Prostate gland (tissue), 2 donors: ENCODE measurements around the gene HPS1. TPM values are rescaled to one million over a fixed set of nuclear protein-coding genes. Genes with fewer than 3 reads are reported as not detected.

ENCODE experiments used
- DNase-seq: peaks from one replicate; pipeline ENCODE4 v3.0.0-alpha.2; 2019; ENCODE audit warnings: low spot score
- H3K27ac ChIP-seq, 2 donors: fragments of 200-600 bp; sonication (generic); 2 replicates each; pipeline ENCODE4 v1.5.1; 2017 to 2019
- H3K27me3 ChIP-seq: fragments of 200-600 bp; sonication (generic); replicated peaks from 2 replicates; pipeline ENCODE4 v1.5.1; 2019; ENCODE audit not compliant: insufficient read depth
- H3K36me3 ChIP-seq, 2 donors: fragments of 200-600 bp; sonication (generic); 1 replicate in 1 of 2; 2 replicates in 1 of 2; pipeline versions ENCODE4 v1.5.1 to v1.8.1; 2017 to 2019
- H3K4me1 ChIP-seq: fragments of 200-600 bp; sonication (generic); replicated peaks from 2 replicates; pipeline ENCODE4 v1.5.1; 2019
- H3K4me3 ChIP-seq, 2 donors: fragments of 200-600 bp; sonication (generic); 2 replicates each; pipeline ENCODE4 v1.5.1; 2017 to 2019
- H3K9me3 ChIP-seq: fragments of 200-600 bp; sonication (generic); 2 replicates; pipeline ENCODE4 v1.5.1; 2017
- POLR2A ChIP-seq: fragments of 450-650 bp; IDR thresholded peaks from one replicate; pipeline ENCODE4 v1.6.1; 2016; ENCODE audit warnings: antibody characterized with exemption, mild to moderate bottlenecking
- POLR2AphosphoS5 ChIP-seq: sonication (generic); formaldehyde crosslinking; IDR thresholded peaks from one replicate; pipeline ENCODE4 v1.6.1; 2017; ENCODE audit warnings: antibody characterized with exemption
- WGBS: methylation state at CpG from one replicate; pipeline ENCODE4 v1.1.5; 2018; 5-methylcytosine and 5-hydroxymethylcytosine counted together
- intact Hi-C: fragments of 100-400 bp; cut with DNase I; formaldehyde crosslinking; loops from one replicate; pipeline ENCODE4 v1.14.2; 2022
- total RNA-seq, 2 donors: library from RNA; depleted of rRNA; stranded (reverse); fragments of >200 nt; gene quantifications; one replicate each; pipeline ENCODE4 v1.1.0, GENCODE V29; 2016
- TF ChIP-seq, protein P1 (sequence below), 4 experiments: fragments of 200-600 bp in 2 of 4; fragments of 450-650 bp in 2 of 4; sonication (generic) in 2 of 4; IDR thresholded peaks; 1 replicate in 3 of 4; 2 replicates in 1 of 4; pipeline ENCODE4 v1.5.1; 2016 to 2019; ENCODE audit warnings: antibody characterized with exemption in 4 of 4, mild to moderate bottlenecking in 2 of 4, moderate library complexity in 2 of 4

HPS1 gene
- total RNA-seq, 2 donors from 2014 or later: 59.9 to 93.6 TPM

DNA sequence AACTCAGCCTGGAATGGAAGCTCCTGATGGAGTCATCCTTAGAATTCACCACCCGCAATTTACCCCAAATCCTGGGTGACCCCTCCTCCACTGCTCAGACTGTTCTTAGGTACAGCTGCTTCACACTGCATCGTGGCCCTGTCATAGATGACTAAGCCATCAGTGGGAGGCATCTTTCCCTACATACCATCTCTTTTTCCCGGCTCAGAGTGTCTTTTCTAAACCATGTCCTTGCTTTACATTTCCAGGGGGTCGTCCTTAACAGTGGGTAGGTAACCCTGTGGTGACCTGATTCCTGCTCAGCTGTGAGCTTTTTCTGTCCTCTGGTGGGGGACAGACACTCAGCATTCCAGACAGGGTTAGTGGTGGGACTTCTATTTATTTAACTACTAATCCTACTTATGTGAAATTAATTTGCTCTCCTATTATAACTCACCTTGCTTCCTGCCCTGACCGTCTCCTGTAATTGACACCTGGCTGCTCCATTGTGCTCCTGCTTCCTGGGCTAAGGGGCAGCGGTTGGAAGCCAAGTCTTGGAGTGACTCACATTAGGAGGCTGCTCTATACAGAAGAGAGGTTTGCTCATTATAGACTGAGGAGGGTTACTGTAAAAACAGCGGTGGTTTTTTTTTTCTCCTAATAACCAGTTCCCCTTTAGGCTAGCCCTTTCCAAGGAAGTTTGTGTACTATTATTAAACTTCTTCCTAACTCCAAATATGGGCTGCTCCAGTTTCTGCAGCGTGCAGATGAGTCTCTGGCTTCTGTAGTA is 72.3 kb downstream of the HPS1 start:
- Histone ChIP-seq H3K9me3 (no peaks in the 10 kb centered on the region), H3K36me3 (no peaks in the 10 kb centered on the region), H3K4me3 (no peak overlapping the region), H3K4me1 (no peaks in the 10 kb centered on the region), H3K27ac (no peak overlapping the region), H3K27me3 (no peaks in the 10 kb centered on the region)
- TF ChIP-seq, protein P1, sequence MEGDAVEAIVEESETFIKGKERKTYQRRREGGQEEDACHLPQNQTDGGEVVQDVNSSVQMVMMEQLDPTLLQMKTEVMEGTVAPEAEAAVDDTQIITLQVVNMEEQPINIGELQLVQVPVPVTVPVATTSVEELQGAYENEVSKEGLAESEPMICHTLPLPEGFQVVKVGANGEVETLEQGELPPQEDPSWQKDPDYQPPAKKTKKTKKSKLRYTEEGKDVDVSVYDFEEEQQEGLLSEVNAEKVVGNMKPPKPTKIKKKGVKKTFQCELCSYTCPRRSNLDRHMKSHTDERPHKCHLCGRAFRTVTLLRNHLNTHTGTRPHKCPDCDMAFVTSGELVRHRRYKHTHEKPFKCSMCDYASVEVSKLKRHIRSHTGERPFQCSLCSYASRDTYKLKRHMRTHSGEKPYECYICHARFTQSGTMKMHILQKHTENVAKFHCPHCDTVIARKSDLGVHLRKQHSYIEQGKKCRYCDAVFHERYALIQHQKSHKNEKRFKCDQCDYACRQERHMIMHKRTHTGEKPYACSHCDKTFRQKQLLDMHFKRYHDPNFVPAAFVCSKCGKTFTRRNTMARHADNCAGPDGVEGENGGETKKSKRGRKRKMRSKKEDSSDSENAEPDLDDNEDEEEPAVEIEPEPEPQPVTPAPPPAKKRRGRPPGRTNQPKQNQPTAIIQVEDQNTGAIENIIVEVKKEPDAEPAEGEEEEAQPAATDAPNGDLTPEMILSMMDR (IDR thresholded peaks at IDR 0.05): no peak
- TF ChIP-seq POLR2AphosphoS5 (no peak), POLR2A (no peak)
- no peak for DNase-seq
- 43% methylated on average over 8 of the region's 8 CpGs for WGBS
- intact Hi-C loops: no loop called here

DNA sequence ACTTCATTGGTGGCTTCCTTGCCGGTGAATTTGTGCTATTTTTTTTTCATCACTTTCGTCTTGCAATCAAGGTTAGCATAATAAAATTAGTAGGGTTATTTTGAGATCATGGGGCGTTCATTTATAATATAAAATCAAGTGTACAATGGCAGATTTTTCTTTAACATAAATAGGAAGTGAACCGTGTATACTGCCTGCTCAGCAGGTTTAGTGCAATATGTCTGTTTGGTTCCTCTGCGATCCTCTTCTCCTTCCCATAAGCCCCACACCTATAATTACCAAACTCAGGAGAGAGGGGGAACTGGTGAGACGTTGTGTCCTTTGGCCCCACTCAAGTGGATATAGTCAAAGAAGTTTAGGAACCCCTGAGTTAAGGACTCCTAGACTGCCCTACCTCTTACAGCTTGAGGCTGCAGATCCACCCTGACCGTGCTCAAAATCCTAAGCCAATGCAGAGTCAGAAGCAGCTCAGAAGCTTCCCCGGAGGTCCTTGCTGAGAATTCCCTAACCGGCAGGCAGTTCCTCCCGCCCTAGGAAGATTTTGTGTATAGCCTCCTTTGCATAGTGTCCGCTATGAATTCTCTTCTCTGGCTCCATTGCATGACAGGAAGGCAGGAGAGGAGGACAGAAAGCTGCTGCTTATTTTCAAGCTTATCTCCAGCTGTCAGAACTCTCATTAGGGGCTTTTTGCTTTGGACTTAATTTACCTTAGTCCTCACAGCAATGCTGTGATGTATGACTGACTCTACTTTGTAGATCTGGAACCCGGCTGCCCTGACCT is 73.3 kb downstream of the HPS1 start:
- WGBS: 77% methylated on average over 12 of the region's 12 CpGs
- H3K4me3 ChIP-seq: no peak overlapping the region
- H3K9me3 ChIP-seq: no peaks in the 10 kb centered on the region
- TF ChIP-seq POLR2AphosphoS5 (no peak), POLR2A (no peak)
- TF ChIP-seq, protein P1 (IDR thresholded peaks at IDR 0.05): no peak
- DNase-seq: no peak
- intact Hi-C loops: no loop called here
- no peak overlapping the region for H3K27ac ChIP-seq
- H3K27me3 ChIP-seq: no peaks in the 10 kb centered on the region
- H3K4me1 ChIP-seq: no peaks in the 10 kb centered on the region
- H3K36me3 ChIP-seq: no peaks in the 10 kb centered on the region

DNA sequence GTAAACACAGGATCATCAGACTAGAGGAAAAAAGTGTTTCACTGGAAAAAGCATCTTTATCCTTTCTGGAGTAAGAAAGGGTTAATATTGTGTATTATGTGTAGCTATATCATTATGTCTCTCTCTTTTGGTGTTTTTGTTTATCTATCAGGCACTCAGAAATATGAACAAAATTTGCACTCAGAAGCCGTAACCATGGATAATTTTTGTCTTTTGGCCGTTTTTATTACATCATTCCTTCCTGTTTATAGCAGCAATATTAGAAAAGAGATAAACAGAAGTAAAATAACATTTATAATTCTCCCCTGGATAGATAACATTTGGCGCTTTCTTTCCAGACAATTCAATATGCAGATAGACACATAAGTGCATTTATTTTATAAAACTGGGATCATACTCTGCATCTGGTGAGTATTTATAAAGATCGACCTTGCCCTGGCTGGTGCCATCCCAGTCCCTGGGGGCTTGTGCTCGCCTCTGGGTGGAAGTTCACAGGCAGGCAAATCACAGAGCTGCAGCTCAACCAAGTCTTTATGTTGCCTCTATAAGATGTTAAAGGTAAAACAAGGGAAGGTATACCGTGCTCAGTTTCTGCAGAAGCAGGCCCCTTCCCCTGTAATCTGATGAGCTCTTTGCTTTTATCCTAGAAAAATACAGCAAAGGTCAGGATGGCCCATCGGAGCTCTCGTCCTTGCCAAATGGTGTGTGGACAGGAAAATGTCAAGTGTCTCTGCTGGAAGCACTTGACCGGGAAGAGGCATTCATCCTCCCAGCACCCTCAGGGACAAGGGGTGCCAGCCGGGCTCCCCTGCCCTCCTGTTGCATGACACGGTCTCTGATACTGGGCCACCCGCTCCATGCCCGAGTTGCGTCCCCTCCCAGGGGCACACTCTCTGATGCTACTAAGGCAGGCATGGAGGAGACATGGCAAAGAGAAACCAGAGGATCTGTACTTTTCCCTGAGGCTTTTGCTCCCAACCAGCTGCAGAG is 75.6 kb downstream of the HPS1 start:
- H3K4me1 ChIP-seq: no peaks in the 10 kb centered on the region
- no peaks in the 10 kb centered on the region for H3K27me3 ChIP-seq
- DNase-seq: no peak
- no peak overlapping the region for H3K4me3 ChIP-seq
- no peaks in the 10 kb centered on the region for H3K36me3 ChIP-seq
- intact Hi-C loops: no loop called here
- TF ChIP-seq POLR2AphosphoS5 (no peak), POLR2A (no peak)
- no peak overlapping the region for H3K27ac ChIP-seq
- 71% methylated on average over 14 of the region's 14 CpGs for WGBS
- H3K9me3 ChIP-seq: no peaks in the 10 kb centered on the region

- 64% methylated on average over 7 of the region's 7 CpGs for WGBS
These were observed 76.9 kb downstream of the HPS1 start for GRCh38 chr10:98369801-98370200.

More at GRCh38 chr10:98369801-98370200, 76.9 kb downstream of the HPS1 start:
- H3K36me3 ChIP-seq: no peaks in the 10 kb centered on the region
- no peaks in the 10 kb centered on the region for H3K9me3 ChIP-seq
- H3K4me1 ChIP-seq: no peaks in the 10 kb centered on the region
- no peaks in the 10 kb centered on the region for H3K27me3 ChIP-seq
- H3K4me3 ChIP-seq: no peak overlapping the region
- H3K27ac ChIP-seq: no peak overlapping the region
- DNase-seq: no peak
- TF ChIP-seq POLR2AphosphoS5: no peak
- TF ChIP-seq, protein P1 (IDR thresholded peaks at IDR 0.05): no peak
- no peak for TF ChIP-seq POLR2A
- intact Hi-C loops: no loop called here
